Mammary epithelial cell (primary cell): ENCODE measurements around the gene RAP1B.

Experiments
- CTCF ChIP-seq, 2 donors: IDR thresholded peaks in 1 of 2; conservative IDR thresholded peaks in 1 of 2; 2 replicates each; pipeline ENCODE4 v1.5.1; 2011 to 2012; ENCODE audit warnings: inconsistent platforms in 2 of 2, low read length in 2 of 2, mild to moderate bottlenecking in 2 of 2, control low read depth in 1 of 2, low read depth in 1 of 2; ENCODE audit not compliant: insufficient read depth in 1 of 2; ENCODE audit errors: extremely low read depth in 1 of 2
- EZH2 ChIP-seq: IDR thresholded peaks from 2 replicates; pipeline ENCODE4 v1.6.1; 2012; ENCODE audit warnings: low read length, inconsistent platforms, borderline replicate concordance

GRCh38 chr12:68630050-68630449 lies 19.4 kb downstream of the RAP1B start:
- TF ChIP-seq CTCF (conservative IDR thresholded peaks at IDR 0.05 in 1 of 2, IDR thresholded peaks at IDR 0.05 in 1 of 2; ENCODE audit: extremely low read depth in 1 of 2, insufficient read depth in 1 of 2, low read depth in 1 of 2, low read length in 2 of 2) (no peak), EZH2 (no peak)
